GM21360 (cell line): ENCODE measurements around the gene CHM.
"Not testable (repeated sequence)": the region's sequence is repeated elsewhere in the genome, so short reads cannot be mapped to it uniquely, and the experiment has no call there.

ENCODE experiments used
- ATAC-seq: cut with Tn5 transposase; IDR thresholded peaks from one replicate; pipeline ENCODE4 v1.9.1; 2021; ENCODE audit warnings: mild to moderate bottlenecking, moderate library complexity; ENCODE audit not compliant: unreplicated experiment

CHM gene

GRCh38 chrX:86002076-86002896, 45.1 kb downstream of the CHM start:
- no peak for ATAC-seq

- no peak for ATAC-seq
Observed at GRCh38 chrX:85998954-85999353, 48.4 kb downstream of the CHM start.

GRCh38 chrX:85996555-85996954, 50.8 kb downstream of the CHM start:
- no peak for ATAC-seq

GRCh38 chrX:85995641-85996040, 51.7 kb downstream of the CHM start:
- ATAC-seq = no peak

- no peak for ATAC-seq
Observed at GRCh38 chrX:85994797-85995196, 52.6 kb downstream of the CHM start.

GRCh38 chrX:85994228-85994627, 53.1 kb downstream of the CHM start:
- no peak for ATAC-seq

GRCh38 chrX:85993539-85994197, 53.7 kb downstream of the CHM start:
- ATAC-seq = no peak

- ATAC-seq = no peak
Observed at GRCh38 chrX:85992811-85993229, 54.5 kb downstream of the CHM start.

- ATAC-seq = no peak
Observed at GRCh38 chrX:85988353-85988752, 59.0 kb downstream of the CHM start.

- no peak for ATAC-seq
Observed at GRCh38 chrX:85980286-85980685, 67.1 kb downstream of the CHM start.

GRCh38 chrX:85977218-85977617, 70.1 kb downstream of the CHM start:
- peak; percentile 62 for ATAC-seq

GRCh38 chrX:85972351-85972750, 75.0 kb downstream of the CHM start:
- ATAC-seq = not testable (repeated sequence)

GRCh38 chrX:85964744-85965143, 82.6 kb downstream of the CHM start:
- ATAC-seq = no peak

- no peak for ATAC-seq
Observed at GRCh38 chrX:85963736-85964135, 83.6 kb downstream of the CHM start.

- ATAC-seq = no peak
Observed at GRCh38 chrX:85955510-85955909, 91.8 kb downstream of the CHM start.

- ATAC-seq = not testable (repeated sequence)
Observed at GRCh38 chrX:85944751-85945150, 102.6 kb downstream of the CHM start.

GRCh38 chrX:85941275-85941674, 106.1 kb downstream of the CHM start:
- no peak for ATAC-seq

GRCh38 chrX:85939942-85940341, 107.4 kb downstream of the CHM start:
- not testable (repeated sequence) for ATAC-seq

- not testable (repeated sequence) for ATAC-seq
Observed at GRCh38 chrX:85934399-85934798, 113.0 kb downstream of the CHM start.

GRCh38 chrX:85930099-85930498, 117.3 kb downstream of the CHM start:
- ATAC-seq = no peak

GRCh38 chrX:85928606-85929005, 118.8 kb downstream of the CHM start:
- no peak for ATAC-seq

- ATAC-seq = no peak
Observed at GRCh38 chrX:85927740-85928139, 119.6 kb downstream of the CHM start.
